Measurements from ENCODE around the gene SLCO3A1.

The SLCO3A1 gene

DNA sequence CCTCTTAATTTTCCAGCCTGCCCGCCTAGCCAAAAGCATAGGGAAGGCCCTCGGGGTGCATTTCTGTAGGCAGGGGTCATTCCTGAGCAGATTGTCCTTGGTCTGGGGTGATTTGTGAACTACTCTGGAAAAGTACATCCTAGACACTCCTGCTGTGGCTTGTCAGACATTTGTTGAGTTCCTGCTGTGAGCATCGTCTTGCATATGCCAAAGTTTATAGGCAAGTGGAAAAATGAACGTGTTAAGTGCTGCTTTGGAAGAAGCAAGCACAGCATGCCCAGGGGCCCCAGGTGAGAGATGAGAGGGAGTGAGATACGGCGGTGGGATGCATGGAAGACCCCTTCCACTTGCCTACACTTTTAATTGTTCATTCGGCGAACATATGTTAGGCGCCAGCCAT lies 302.4 kb downstream of the SLCO3A1 start (continued):
- TF ChIP-seq YY2 (tag by site-specific recombination; IDR thresholded peaks at IDR 0.05) (no peak), ZBTB21 (tag by site-specific recombination; IDR thresholded peaks at IDR 0.05) (no peak), ZNF202 (tag by site-specific recombination; IDR thresholded peaks at IDR 0.05; ENCODE audit: borderline replicate concordance) (no peak), ZNF449 (tag by site-specific recombination; IDR thresholded peaks at IDR 0.05) (no peak), ZNF398 (tag by site-specific recombination; IDR thresholded peaks at IDR 0.05) (no peak), ZIC2 (tag by site-specific recombination; IDR thresholded peaks at IDR 0.05) (peak; percentile 96), ZSCAN5A (tag by site-specific recombination; IDR thresholded peaks at IDR 0.05) (no peak), ZNF10 (tag by site-specific recombination; IDR thresholded peaks at IDR 0.05) (no peak), ZNF184 (tag by site-specific recombination; IDR thresholded peaks at IDR 0.05) (no peak), ZNF777 (tag by site-specific recombination; IDR thresholded peaks at IDR 0.05; ENCODE audit: borderline replicate concordance) (no peak)

GRCh38 chr15:92157666-92158298 lies 304.3 kb downstream of the SLCO3A1 start:
- CTCF ChIA-PET = no interaction called here

GRCh38 chr15:92158426-92158825 lies 304.9 kb downstream of the SLCO3A1 start:
- ChIA-PET POLR2A (no interaction called here), CTCF (interaction anchor here (0.6 kb wide), 1 partner anchor 551 kb away, joined by 3 read pairs; no protein-coding TSS in a partner anchor)
- H3K36me3 ChIP-seq (ENCODE audit: control insufficient read depth in 2 of 2, insufficient read depth in 1 of 2, low read length in 2 of 2) = no peaks in the 10 kb centered on the region
- no peak overlapping the region for H3K27ac ChIP-seq (ENCODE audit: extremely low read depth, low read depth, low read length)
- H3K4me1 ChIP-seq (ENCODE audit: control insufficient read depth, insufficient read depth, low read length) = peaks cover 8% of the 10 kb centered on the region
- no peaks in the 10 kb centered on the region for H3K9me3 ChIP-seq (ENCODE audit: control insufficient read depth, insufficient read depth, low read depth, low read length)
- TF ChIP-seq ZNF10 (tag by site-specific recombination; IDR thresholded peaks at IDR 0.05) (0 out of 2 replicates have a peak, but pooled peaks have one; percentile 15), ZNF626 (tag by site-specific recombination; IDR thresholded peaks at IDR 0.05) (no peak), KLF8 (tag by site-specific recombination; IDR thresholded peaks at IDR 0.05) (no peak), WT1 (tag by site-specific recombination; IDR thresholded peaks at IDR 0.05) (peak; percentile 82), ZNF677 (tag by site-specific recombination; IDR thresholded peaks at IDR 0.05) (no peak), ZNF660 (tag by site-specific recombination; IDR thresholded peaks at IDR 0.05) (no peak), ZNF274 (IDR thresholded peaks at IDR 0.05; ENCODE audit: low read length) (no peak), ZNF274 (tag by site-specific recombination; IDR thresholded peaks at IDR 0.05; ENCODE audit: borderline replicate concordance) (no peak)
- H3K4me3 ChIP-seq (ENCODE audit: low read depth, low read length) = no peak overlapping the region

More at GRCh38 chr15:92157666-92158298, 304.3 kb downstream of the SLCO3A1 start:
- no peak overlapping the region for H3K4me3 ChIP-seq (ENCODE audit: low read depth, low read length)
- H3K4me1 ChIP-seq (ENCODE audit: control insufficient read depth, insufficient read depth, low read length) = peaks cover 8% of the 10 kb centered on the region
- H3K9me3 ChIP-seq (ENCODE audit: control insufficient read depth, insufficient read depth, low read depth, low read length) = no peaks in the 10 kb centered on the region
- POLR2A ChIA-PET = no interaction called here
- no peaks in the 10 kb centered on the region for H3K36me3 ChIP-seq (ENCODE audit: control insufficient read depth in 2 of 2, insufficient read depth in 1 of 2, low read length in 2 of 2)
- no peak for TF ChIP-seq ZNF174 (tag by site-specific recombination; IDR thresholded peaks at IDR 0.05)
- TF ChIP-seq, protein P1, sequence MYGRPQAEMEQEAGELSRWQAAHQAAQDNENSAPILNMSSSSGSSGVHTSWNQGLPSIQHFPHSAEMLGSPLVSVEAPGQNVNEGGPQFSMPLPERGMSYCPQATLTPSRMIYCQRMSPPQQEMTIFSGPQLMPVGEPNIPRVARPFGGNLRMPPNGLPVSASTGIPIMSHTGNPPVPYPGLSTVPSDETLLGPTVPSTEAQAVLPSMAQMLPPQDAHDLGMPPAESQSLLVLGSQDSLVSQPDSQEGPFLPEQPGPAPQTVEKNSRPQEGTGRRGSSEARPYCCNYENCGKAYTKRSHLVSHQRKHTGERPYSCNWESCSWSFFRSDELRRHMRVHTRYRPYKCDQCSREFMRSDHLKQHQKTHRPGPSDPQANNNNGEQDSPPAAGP (tag by site-specific recombination; IDR thresholded peaks at IDR 0.05) = no peak
- no peak for TF ChIP-seq ZNF501 (tag by site-specific recombination; IDR thresholded peaks at IDR 0.05)
- no peak for TF ChIP-seq ZNF155 (tag by site-specific recombination; IDR thresholded peaks at IDR 0.05)
- TF ChIP-seq ZNF239 (tag by site-specific recombination; IDR thresholded peaks at IDR 0.05) = no peak
- H3K27ac ChIP-seq (ENCODE audit: extremely low read depth, low read depth, low read length) = no peak overlapping the region
